Measurements from ENCODE around the gene WDFY3.

The WDFY3 gene

GRCh38 chr4:84734037-84734436 is 232.5 kb downstream of the WDFY3 start:
- DNase-seq (ENCODE audit: insufficient read length, low spot score) (no peak), FAIRE-seq (no peak)

GRCh38 chr4:84733343-84734033 is 233.0 kb downstream of the WDFY3 start:
- no peak for DNase-seq (ENCODE audit: insufficient read length, low spot score)
- FAIRE-seq = no peak

DNA sequence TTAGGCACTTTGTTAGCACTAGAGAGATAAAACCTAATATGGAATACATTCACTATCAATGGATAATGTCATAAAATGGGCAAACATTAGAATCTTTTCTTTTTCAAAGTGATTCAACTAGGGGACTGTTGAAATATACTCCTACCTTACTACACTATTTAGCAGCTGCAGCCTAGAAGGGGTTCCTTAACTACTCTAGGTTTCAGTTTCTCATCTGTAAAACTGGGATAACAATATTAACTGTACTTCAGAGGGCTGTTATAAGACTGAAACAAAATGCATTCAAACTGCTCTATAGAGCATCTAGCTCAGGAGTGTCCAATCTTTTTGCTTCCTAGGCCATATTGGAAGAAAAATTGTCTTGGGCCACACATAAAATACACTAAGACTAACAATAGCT is 236.1 kb downstream of the WDFY3 start:
- FAIRE-seq = no peak

GRCh38 chr4:84727491-84727890 is 239.0 kb downstream of the WDFY3 start:
- DNase-seq (ENCODE audit: insufficient read length, low spot score) = no peak

More for the DNA sequence above, 236.1 kb downstream of the WDFY3 start:
- no peak for DNase-seq (ENCODE audit: insufficient read length, low spot score)

GRCh38 chr4:84726356-84726755 is 240.1 kb downstream of the WDFY3 start:
- FAIRE-seq (no peak), DNase-seq (ENCODE audit: insufficient read length, low spot score) (no peak)

More at GRCh38 chr4:84727491-84727890, 239.0 kb downstream of the WDFY3 start:
- no peak for FAIRE-seq

GRCh38 chr4:84722720-84723119 is 243.8 kb downstream of the WDFY3 start:
- DNase-seq (ENCODE audit: insufficient read length, low spot score) (no peak), FAIRE-seq (no peak)

DNA sequence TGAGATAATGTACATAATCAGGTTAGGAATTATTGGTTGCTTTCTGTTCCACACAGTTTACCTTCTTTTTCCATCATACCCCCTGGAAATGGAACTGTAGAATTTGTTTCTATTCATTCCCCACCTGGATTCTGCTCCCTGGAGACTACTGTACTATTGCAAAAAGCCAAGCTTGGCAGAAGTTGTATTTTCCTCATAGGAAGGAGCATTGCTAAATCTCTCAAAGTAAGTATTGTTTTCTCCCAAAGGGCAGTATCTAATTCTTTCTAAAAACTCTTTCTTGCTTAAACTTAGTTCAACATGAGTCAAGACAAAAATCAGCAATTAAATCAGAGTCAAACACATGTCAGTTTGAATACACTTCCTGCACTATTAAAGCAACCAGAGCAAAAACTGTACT is 247.4 kb downstream of the WDFY3 start:
- no peak for DNase-seq (ENCODE audit: insufficient read length, low spot score)
- FAIRE-seq = no peak

DNA sequence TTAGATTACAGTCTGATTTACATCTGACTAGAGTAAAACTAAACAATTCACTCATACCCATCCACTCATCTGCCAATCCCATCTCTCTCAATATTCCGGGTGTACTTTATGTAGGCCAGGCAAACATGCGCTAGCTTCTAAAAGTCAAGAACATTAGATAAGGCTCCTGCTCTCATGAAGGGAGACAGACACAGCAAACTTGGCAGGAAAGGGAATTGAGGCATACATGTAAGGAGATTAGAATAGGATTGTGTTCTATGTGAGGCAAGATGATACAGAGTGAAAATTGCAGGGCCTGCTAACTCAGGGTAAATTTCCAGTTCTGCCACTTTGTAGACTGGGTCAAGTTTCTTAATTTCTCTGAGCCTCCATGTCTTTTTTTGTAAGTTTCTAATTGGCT is 247.8 kb downstream of the WDFY3 start:
- FAIRE-seq (no peak), DNase-seq (ENCODE audit: insufficient read length, low spot score) (no peak)

DNA sequence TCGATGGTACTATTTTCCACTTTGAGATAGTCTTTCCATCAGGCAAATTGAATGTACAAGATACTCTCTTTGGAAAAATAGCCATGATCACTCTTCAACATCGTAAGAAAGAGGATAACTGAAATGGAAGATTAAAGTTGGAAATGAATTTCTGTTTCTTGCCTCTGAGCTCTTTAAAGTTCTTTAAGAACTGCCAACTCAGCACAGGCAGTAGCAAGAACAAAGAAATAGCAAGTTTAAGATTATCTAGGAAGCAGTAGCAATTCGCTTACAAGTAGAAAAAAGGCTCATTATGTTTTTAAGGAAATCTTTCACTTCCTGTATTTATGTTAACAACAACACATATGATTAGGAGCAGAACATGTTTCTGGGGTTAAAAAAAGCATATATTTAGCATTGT is 255.9 kb downstream of the WDFY3 start:
- FAIRE-seq (no peak), DNase-seq (ENCODE audit: insufficient read length, low spot score) (no peak)

- DNase-seq (ENCODE audit: insufficient read length, low spot score) (no peak), FAIRE-seq (no peak)
Observed at GRCh38 chr4:84708406-84709135, 257.9 kb downstream of the WDFY3 start.

DNA sequence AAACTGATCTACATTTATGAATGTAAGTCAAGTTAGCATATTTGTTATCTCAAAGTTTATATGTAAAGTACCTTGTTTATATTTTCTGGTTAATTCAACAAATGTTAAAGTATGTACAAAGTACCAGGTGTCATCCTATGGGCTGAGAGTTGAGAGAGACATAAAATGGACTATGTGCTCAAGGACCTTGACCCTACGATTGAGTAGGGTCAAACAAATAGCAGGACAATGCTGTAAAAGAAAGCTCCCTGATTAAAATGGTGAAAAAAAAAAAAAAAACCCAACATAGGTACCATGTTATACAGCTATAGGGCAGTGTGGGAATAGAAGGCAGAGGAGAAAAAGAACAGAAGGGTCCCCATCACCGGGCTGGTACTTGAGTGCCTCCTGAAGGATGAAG is 260.2 kb downstream of the WDFY3 start:
- DNase-seq (ENCODE audit: insufficient read length, low spot score) = no peak
- no peak for FAIRE-seq

- DNase-seq (ENCODE audit: insufficient read length, low spot score) (no peak), FAIRE-seq (no peak)
Observed at GRCh38 chr4:84699001-84699671, 267.4 kb downstream of the WDFY3 start.

DNA sequence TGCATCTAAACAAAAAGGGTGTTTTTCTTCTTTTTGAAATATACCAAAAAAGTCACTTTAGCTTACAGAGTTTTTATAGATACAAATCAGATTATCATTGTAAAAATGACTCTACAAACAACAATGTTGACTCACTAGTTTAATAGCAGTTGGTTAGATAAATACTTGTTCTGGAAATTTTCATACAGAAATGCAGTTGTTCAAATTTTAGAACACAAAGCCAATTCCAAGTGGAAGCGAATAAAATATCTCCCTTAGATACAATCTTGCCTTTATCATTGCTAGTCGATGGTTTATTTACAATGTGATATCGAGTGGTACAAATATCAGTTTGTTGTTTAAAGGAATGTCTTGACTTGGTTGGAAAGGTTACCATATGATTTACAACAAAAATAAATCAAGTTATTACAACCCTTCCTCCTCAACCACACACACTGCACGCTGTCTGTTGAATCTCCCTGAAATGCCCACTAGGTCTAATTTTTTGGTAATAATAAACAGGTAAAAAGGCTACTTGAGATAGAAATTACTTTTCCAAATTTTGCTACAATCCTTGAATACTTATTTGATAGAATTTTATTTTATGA is 268.8 kb downstream of the WDFY3 start:
- no peak for DNase-seq (ENCODE audit: insufficient read length, low spot score)
- no peak for FAIRE-seq

- no peak for DNase-seq (ENCODE audit: insufficient read length, low spot score)
- no peak for FAIRE-seq
Observed at GRCh38 chr4:84697159-84697558, 269.3 kb downstream of the WDFY3 start.

- DNase-seq (ENCODE audit: insufficient read length, low spot score) (no peak), FAIRE-seq (no peak)
Observed at GRCh38 chr4:84691800-84692199, 274.7 kb downstream of the WDFY3 start.

DNA sequence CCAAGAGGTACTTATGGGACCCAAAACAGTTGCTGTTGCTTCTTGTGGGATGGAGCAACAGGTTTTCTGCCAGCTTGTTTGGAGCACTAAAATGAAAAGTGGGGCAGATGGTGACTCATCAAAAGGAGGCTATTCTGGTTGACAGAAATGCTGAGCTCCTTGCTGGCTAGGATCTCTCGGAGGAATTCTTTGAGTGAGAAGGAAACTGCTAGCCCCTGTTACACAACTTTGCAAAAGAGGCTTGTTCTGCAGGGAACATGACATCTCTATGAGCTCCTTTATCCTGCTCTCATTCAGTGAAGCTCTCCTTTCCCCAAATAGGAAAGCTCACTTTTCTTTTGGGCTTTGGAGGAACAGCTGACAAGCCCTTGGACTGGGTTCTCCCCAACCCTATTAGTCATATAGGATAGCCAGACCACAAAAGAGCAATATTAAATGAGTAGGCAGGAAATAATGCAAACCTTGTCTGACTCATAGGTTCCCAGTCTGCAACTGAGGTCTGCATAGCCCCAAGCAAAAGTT is 275.3 kb downstream of the WDFY3 start:
- no peak for FAIRE-seq
- no peak for DNase-seq (ENCODE audit: insufficient read length, low spot score)

DNA sequence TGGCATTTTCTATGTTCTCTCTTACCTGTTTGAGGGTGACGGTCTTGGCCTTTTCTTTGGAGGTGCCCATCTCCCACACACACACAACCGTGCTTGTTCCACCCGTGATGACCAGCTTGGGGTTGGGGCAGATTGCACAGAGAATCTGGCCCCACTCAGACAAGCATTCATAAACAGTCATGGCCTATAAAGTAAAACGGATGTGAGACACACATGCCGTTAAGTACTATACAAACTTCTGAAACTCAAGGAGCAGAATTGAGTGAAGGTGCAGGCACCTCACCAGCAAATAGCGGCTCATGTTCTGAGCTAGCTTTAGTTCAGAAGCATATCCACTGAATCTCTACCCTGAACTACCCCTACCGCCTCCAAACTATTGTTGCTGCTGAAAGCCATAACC is 276.0 kb downstream of the WDFY3 start:
- FAIRE-seq = no peak
- DNase-seq (ENCODE audit: insufficient read length, low spot score) = no peak

DNA sequence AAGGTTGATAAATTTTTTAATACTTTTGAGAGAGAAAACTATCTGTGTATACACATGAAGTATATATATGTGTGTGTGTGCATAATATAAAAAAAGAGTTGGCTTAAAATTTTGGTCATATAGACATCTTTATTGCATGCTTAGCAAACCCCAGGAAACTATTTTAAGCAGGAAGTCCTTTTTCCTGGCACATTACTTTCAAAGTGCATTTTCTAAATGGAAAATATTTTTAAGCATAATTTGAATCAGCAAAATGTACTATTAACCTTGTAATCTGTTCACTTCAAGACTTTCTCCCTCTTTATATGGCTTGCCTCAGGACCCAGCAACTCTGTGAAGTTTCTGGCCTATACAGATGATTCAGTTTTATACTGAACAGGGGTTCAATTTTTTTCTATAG is 277.3 kb downstream of the WDFY3 start:
- DNase-seq (ENCODE audit: insufficient read length, low spot score) = no peak
- no peak for FAIRE-seq

DNA sequence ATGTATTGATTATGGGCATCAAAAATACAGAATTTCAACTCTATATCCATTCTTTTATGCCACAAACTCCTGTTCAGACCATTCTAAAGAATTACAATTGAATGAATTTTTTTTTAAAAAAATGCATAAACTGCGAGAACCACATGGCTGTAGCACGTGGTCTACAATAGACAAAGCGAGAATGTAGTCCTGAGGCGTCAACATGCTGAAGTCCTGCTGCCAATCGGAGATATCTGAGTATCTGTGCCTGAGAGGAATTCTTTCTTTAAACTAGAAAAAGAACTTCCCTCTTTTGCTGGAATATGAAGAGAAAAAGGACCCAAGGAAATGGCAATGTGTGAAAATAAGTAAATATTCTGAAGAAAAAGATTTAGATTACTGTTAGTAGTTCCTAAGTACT is 277.9 kb downstream of the WDFY3 start:
- FAIRE-seq (no peak), DNase-seq (ENCODE audit: insufficient read length, low spot score) (no peak)

DNA sequence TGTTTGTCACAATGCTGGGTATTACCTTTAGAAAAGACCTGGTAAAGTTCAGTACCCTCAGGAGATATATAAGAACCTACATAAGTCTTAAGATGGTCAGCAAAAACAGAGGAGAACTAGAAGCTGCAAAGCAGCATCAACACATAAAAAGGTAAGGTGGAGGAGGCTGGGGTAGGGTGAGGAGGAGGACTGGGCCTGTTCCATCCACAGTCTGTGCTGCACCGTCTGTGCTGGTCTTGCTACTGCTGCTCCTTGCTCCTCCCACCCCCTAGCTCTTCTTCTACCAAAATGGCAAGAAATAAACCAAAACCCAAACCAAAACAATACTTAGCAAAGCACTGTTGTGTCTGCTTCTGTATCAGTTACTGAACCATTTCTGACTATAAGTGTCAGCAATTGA is 281.4 kb downstream of the WDFY3 start:
- DNase-seq (ENCODE audit: insufficient read length, low spot score) (no peak), FAIRE-seq (no peak)

GRCh38 chr4:84684361-84684760 is 282.1 kb downstream of the WDFY3 start:
- FAIRE-seq (no peak), DNase-seq (ENCODE audit: insufficient read length, low spot score) (no peak)

Measured in GM19239 (cell line).